Measurements from ENCODE around the gene PGD. TPM values are rescaled to one million over a fixed set of nuclear protein-coding genes. Genes with fewer than 3 reads are reported as not detected.

The PGD gene
- polyA plus RNA-seq, 1 experiment, result 155 TPM

GRCh38 chr1:10449751-10450150, 50.9 kb downstream of the PGD start, which contains the start of gene CORT:
TSS of gene CORT (plus strand) at chr1:10450031. CDS start at chr1:10450224, 193 bp downstream.
- POLR2A ChIA-PET, result no interaction called here
- Histone ChIP-seq H3K27me3 (ENCODE audit: control insufficient read depth, insufficient read depth, low read length) (no peaks in the 10 kb centered on the region), H3K9me3 (ENCODE audit: control insufficient read depth, insufficient read depth, low read length) (peaks cover 5% of the 10 kb centered on the region), H3K4me3 (ENCODE audit: low read depth, low read length) (no peak within 1 kb of the TSS), H3K27ac (ENCODE audit: low read depth, low read length) (no peak within 1 kb of the TSS)
- no peak for TF ChIP-seq CTCF (IDR thresholded peaks at IDR 0.05; ENCODE audit: low read depth, low read length)
- no peak for DNase-seq (ENCODE audit: low read depth, low spot score)
- CTCF ChIA-PET, result interaction anchor here (1.7 kb wide), 1 partner anchor 20 kb away, joined by 4 read pairs; no protein-coding TSS in a partner anchor

- H3K4me3 ChIP-seq (ENCODE audit: low read depth, low read length), result no peak overlapping the region
- TF ChIP-seq CTCF (IDR thresholded peaks at IDR 0.05; ENCODE audit: low read depth, low read length), result no peak
- DNase-seq (ENCODE audit: low read depth, low spot score), result no peak
- peaks cover 5% of the 10 kb centered on the region for H3K9me3 ChIP-seq (ENCODE audit: control insufficient read depth, insufficient read depth, low read length)
- no peaks in the 10 kb centered on the region for H3K27me3 ChIP-seq (ENCODE audit: control insufficient read depth, insufficient read depth, low read length)
- CTCF ChIA-PET, result interaction anchor here (1.7 kb wide), 1 partner anchor 21 kb away, joined by 4 read pairs; no protein-coding TSS in a partner anchor
- H3K27ac ChIP-seq (ENCODE audit: low read depth, low read length), result no peak overlapping the region
- POLR2A ChIA-PET, result no interaction called here
Observed at GRCh38 chr1:10450156-10450814, 51.4 kb downstream of the PGD start.

- ChIA-PET CTCF (interaction anchor here (1.7 kb wide), 1 partner anchor 21 kb away, joined by 4 read pairs; no protein-coding TSS in a partner anchor), POLR2A (no interaction called here)
- no peak overlapping the region for H3K27ac ChIP-seq (ENCODE audit: low read depth, low read length)
- H3K4me3 ChIP-seq (ENCODE audit: low read depth, low read length), result no peak overlapping the region
- no peak for TF ChIP-seq CTCF (IDR thresholded peaks at IDR 0.05; ENCODE audit: low read depth, low read length)
- no peaks in the 10 kb centered on the region for H3K27me3 ChIP-seq (ENCODE audit: control insufficient read depth, insufficient read depth, low read length)
- peaks cover 5% of the 10 kb centered on the region for H3K9me3 ChIP-seq (ENCODE audit: control insufficient read depth, insufficient read depth, low read length)
- DNase-seq (ENCODE audit: low read depth, low spot score), result no peak
Observed at GRCh38 chr1:10450836-10451235, 52.0 kb downstream of the PGD start.

- CTCF ChIA-PET, result interaction anchor here (0.6 kb wide), 1 partner anchor 457 kb away, joined by 3 read pairs; no protein-coding TSS in a partner anchor
- peak overlapping the region; percentile 22 for H3K4me3 ChIP-seq (ENCODE audit: low read depth, low read length)
- POLR2A ChIA-PET, result no interaction called here
Observed at GRCh38 chr1:10451287-10451686, 52.4 kb downstream of the PGD start.

More at GRCh38 chr1:10451287-10451686, 52.4 kb downstream of the PGD start:
- no peaks in the 10 kb centered on the region for H3K27me3 ChIP-seq (ENCODE audit: control insufficient read depth, insufficient read depth, low read length)
- no peak for DNase-seq (ENCODE audit: low read depth, low spot score)
- TF ChIP-seq CTCF (IDR thresholded peaks at IDR 0.05; ENCODE audit: low read depth, low read length), result no peak
- H3K9me3 ChIP-seq (ENCODE audit: control insufficient read depth, insufficient read depth, low read length), result peaks cover 5% of the 10 kb centered on the region
- no peak overlapping the region for H3K27ac ChIP-seq (ENCODE audit: low read depth, low read length)
